ENCODE measurements around the gene CNTN4.

Gene CNTN4

DNA sequence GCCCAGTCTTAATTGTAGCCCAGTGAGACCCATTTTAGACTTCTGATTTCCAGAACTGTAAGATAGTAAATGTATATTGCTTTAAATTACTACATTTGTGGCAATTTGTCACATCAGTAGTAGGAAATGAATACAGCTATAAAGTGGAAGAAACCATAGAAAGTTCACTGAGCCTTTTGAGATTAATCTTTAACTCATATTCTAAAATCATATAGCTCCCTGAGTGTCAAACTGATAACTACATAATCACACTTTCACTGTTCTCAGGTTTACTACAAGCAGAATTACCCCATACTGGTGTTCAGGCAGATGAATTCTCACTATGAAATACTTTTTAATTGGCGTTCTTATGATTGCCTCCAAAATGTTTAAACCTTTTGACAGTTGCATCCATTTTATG is 42.8 kb downstream of the CNTN4 start:
- in situ Hi-C loops (cut with HindIII; ENCODE audit: low sequenced_read_pairs), result no loop called here
- TF ChIP-seq, protein P1, sequence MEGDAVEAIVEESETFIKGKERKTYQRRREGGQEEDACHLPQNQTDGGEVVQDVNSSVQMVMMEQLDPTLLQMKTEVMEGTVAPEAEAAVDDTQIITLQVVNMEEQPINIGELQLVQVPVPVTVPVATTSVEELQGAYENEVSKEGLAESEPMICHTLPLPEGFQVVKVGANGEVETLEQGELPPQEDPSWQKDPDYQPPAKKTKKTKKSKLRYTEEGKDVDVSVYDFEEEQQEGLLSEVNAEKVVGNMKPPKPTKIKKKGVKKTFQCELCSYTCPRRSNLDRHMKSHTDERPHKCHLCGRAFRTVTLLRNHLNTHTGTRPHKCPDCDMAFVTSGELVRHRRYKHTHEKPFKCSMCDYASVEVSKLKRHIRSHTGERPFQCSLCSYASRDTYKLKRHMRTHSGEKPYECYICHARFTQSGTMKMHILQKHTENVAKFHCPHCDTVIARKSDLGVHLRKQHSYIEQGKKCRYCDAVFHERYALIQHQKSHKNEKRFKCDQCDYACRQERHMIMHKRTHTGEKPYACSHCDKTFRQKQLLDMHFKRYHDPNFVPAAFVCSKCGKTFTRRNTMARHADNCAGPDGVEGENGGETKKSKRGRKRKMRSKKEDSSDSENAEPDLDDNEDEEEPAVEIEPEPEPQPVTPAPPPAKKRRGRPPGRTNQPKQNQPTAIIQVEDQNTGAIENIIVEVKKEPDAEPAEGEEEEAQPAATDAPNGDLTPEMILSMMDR (IDR thresholded peaks at IDR 0.05; ENCODE audit: low read depth, low read length), result no peak
- DNase-seq (ENCODE audit: low read depth, low spot score), result no peak
- no peak overlapping the region for H3K4me3 ChIP-seq (ENCODE audit: low read depth, low read length)

DNA sequence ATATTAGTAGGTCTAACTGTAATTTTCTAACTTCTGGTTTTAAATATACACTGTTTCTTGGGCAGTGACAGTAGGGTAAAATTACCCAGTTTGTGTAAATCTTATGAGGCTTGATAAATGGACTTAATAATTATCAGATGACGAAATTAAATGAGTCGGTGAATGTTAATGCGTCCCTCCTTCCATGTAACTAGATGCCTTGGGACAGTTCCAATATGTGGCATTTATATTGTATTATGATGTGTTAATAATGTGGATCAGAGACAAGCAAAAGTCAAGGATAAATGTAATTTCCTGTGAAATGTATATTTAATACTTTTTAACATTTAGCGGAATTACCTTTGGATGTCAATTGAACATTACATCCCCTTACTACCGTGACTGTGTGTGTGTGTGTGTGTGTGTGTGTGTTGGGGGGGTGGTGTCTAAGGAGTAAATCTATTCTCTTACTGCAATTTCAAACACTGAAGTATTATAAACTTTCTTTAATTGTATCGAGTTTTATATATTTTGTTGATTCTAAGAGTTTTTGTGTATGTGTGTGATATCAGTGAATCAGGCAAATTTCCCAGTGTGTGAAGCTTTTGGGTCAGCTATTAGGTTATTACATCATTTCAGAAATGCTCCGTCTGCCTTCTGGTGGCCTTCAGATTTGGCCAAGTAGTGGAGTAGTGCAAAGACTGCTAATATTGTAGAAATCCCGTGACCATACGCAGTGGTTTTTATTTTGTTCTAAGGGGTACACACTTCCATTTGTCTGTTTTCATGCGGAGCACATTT is 50.1 kb downstream of the CNTN4 start:
- no peak for DNase-seq (ENCODE audit: low read depth, low spot score)
- in situ Hi-C loops (cut with HindIII; ENCODE audit: low sequenced_read_pairs), result no loop called here
- no peak overlapping the region for H3K4me3 ChIP-seq (ENCODE audit: low read depth, low read length)
- TF ChIP-seq, protein P1 (IDR thresholded peaks at IDR 0.05; ENCODE audit: low read depth, low read length), result no peak

DNA sequence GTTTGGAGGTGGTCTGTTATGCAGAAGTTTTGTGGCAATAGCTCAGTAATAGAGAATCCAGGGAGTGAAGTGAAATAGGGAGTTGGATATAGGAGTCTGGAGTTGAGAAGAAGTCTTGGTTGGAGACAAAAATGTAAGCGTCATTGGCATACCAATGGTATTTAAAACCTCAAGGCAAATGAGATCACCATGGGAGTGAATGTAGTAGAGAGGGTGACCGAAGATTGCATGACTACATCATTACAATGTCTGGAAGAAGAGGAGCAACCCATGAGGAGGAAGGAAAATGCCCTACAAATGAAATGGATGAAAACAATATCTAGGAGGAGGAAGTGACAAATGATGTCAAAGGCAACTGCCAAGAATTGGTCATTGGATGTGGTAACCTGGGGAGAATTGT is 54.4 kb downstream of the CNTN4 start:
- TF ChIP-seq, protein P1 (IDR thresholded peaks at IDR 0.05; ENCODE audit: low read depth, low read length), result no peak
- no peak for DNase-seq (ENCODE audit: low read depth, low spot score)
- no peak overlapping the region for H3K4me3 ChIP-seq (ENCODE audit: low read depth, low read length)
- in situ Hi-C loops (cut with HindIII; ENCODE audit: low sequenced_read_pairs), result no loop called here

GRCh38 chr3:2153547-2153946 is 54.9 kb downstream of the CNTN4 start:
- in situ Hi-C loops (cut with HindIII; ENCODE audit: low sequenced_read_pairs), result no loop called here
- DNase-seq (ENCODE audit: low read depth, low spot score), result no peak
- TF ChIP-seq, protein P1 (IDR thresholded peaks at IDR 0.05; ENCODE audit: low read depth, low read length), result no peak
- H3K4me3 ChIP-seq (ENCODE audit: low read depth, low read length), result no peak overlapping the region

DNA sequence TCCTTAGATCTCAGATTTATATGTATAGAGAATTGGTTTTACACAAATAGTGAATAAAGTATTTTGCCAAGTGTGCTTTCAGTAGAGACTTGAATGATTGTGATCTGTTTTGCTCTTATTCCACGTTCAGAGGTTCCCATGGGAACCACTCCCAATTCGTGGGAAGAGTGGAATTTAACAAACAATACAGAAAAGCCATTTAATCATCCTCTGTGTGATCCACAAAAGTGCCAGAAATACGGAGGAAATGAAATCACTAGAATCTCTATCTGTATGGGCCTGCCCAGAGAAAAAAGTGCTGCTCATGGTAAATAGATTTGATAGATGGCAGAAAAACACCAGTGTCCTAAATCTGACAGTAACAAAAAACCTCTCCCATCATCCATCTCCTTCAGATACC is 56.0 kb downstream of the CNTN4 start:
- no peak overlapping the region for H3K4me3 ChIP-seq (ENCODE audit: low read depth, low read length)
- no peak for DNase-seq (ENCODE audit: low read depth, low spot score)
- TF ChIP-seq, protein P1 (IDR thresholded peaks at IDR 0.05; ENCODE audit: low read depth, low read length), result no peak
- in situ Hi-C loops (cut with HindIII; ENCODE audit: low sequenced_read_pairs), result no loop called here

- TF ChIP-seq, protein P1 (IDR thresholded peaks at IDR 0.05; ENCODE audit: low read depth, low read length), result peak; percentile 40
- in situ Hi-C loops (cut with HindIII; ENCODE audit: low sequenced_read_pairs), result no loop called here
- no peak for DNase-seq (ENCODE audit: low read depth, low spot score)
- H3K4me3 ChIP-seq (ENCODE audit: low read depth, low read length), result no peak overlapping the region
Observed at GRCh38 chr3:2156244-2156847, 57.7 kb downstream of the CNTN4 start.

All from astrocyte of the spinal cord (primary cell).